ENCODE results near the gene FLNC.

Gene FLNC

DNA sequence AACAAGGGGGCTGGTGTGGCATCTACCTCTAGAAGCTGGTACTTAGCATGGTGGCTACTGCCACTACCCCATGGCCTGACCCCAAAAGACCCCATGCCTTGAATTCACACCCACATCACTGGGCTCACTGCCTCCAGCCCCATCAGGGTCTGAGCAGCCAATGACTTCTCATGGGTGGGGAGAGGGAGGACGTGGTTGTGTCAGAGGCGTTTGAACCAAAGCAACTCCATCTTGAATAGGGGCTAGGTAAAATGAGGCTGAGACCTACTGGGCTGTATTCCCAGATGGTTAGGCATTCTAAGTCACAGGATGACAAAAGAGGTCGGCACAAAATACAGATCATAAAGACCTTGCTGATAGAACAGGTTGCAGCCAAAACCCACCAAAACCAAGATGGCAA lies 65.1 kb downstream of the FLNC start:
- Histone ChIP-seq H3K9me2 (replicated peaks; ENCODE audit: low read depth, low read length) (no peaks in the 10 kb centered on the region), H3K9me3 (ENCODE audit: insufficient read depth, low read depth, low read length) (0 out of 2 replicates have a peak, but pooled peaks cover 4% of the 10 kb centered on the region), H3K4me3 (ENCODE audit: low read length, poor library complexity, severe bottlenecking) (no peak overlapping the region), H2AFZ (ENCODE audit: low read length) (no peak overlapping the region), H3K9ac (ENCODE audit: low read depth, low read length, poor library complexity, severe bottlenecking) (no peak overlapping the region), H3K36me3 (ENCODE audit: insufficient read depth, low read length) (no peaks in the 10 kb centered on the region), H3K27me3 (ENCODE audit: insufficient read depth, low read length, poor library complexity, severe bottlenecking) (no peaks in the 10 kb centered on the region), H3K79me2 (ENCODE audit: insufficient read depth, low read length) (no peaks in the 10 kb centered on the region), H3F3A (ENCODE audit: low read depth) (no peaks in the 10 kb centered on the region), H3K4me2 (ENCODE audit: low read depth, low read length, poor library complexity, severe bottlenecking) (no peak overlapping the region), H3K4me1 (ENCODE audit: insufficient read depth, low read length, poor library complexity, severe bottlenecking) (no peaks in the 10 kb centered on the region), H4K20me1 (ENCODE audit: insufficient read depth, low read length, poor library complexity, severe bottlenecking) (no peaks in the 10 kb centered on the region)
- TF ChIP-seq, protein P1, sequence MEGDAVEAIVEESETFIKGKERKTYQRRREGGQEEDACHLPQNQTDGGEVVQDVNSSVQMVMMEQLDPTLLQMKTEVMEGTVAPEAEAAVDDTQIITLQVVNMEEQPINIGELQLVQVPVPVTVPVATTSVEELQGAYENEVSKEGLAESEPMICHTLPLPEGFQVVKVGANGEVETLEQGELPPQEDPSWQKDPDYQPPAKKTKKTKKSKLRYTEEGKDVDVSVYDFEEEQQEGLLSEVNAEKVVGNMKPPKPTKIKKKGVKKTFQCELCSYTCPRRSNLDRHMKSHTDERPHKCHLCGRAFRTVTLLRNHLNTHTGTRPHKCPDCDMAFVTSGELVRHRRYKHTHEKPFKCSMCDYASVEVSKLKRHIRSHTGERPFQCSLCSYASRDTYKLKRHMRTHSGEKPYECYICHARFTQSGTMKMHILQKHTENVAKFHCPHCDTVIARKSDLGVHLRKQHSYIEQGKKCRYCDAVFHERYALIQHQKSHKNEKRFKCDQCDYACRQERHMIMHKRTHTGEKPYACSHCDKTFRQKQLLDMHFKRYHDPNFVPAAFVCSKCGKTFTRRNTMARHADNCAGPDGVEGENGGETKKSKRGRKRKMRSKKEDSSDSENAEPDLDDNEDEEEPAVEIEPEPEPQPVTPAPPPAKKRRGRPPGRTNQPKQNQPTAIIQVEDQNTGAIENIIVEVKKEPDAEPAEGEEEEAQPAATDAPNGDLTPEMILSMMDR (conservative IDR thresholded peaks at IDR 0.05; ENCODE audit: low read length) = no peak
- TF ChIP-seq EZH2phosphoT487 (IDR thresholded peaks at IDR 0.05; ENCODE audit: borderline replicate concordance) = no peak

- H3K9me2 ChIP-seq (replicated peaks; ENCODE audit: low read depth, low read length) = no peaks in the 10 kb centered on the region
These were observed 69.2 kb downstream of the FLNC start for GRCh38 chr7:128899392-128899791.

GRCh38 chr7:128900237-128900636 lies 70.0 kb downstream of the FLNC start:
- H3K9me3 ChIP-seq (ENCODE audit: insufficient read depth, low read depth, low read length) = 0 out of 2 replicates have a peak, but pooled peaks cover 4% of the 10 kb centered on the region
- no peaks in the 10 kb centered on the region for H3K27me3 ChIP-seq (ENCODE audit: insufficient read depth, low read length, poor library complexity, severe bottlenecking)
- H3F3A ChIP-seq (ENCODE audit: low read depth) = no peaks in the 10 kb centered on the region
- no peaks in the 10 kb centered on the region for H3K79me2 ChIP-seq (ENCODE audit: insufficient read depth, low read length)
- no peak overlapping the region for H3K4me3 ChIP-seq (ENCODE audit: low read length, poor library complexity, severe bottlenecking)
- TF ChIP-seq EZH2phosphoT487 (IDR thresholded peaks at IDR 0.05; ENCODE audit: borderline replicate concordance) = no peak
- TF ChIP-seq, protein P1 (conservative IDR thresholded peaks at IDR 0.05; ENCODE audit: low read length) = no peak
- H3K4me1 ChIP-seq (ENCODE audit: insufficient read depth, low read length, poor library complexity, severe bottlenecking) = peaks cover 4% of the 10 kb centered on the region
- no peak overlapping the region for H3K9ac ChIP-seq (ENCODE audit: low read depth, low read length, poor library complexity, severe bottlenecking)
- H2AFZ ChIP-seq (ENCODE audit: low read length) = no peak overlapping the region
- H3K36me3 ChIP-seq (ENCODE audit: insufficient read depth, low read length) = no peaks in the 10 kb centered on the region
- H4K20me1 ChIP-seq (ENCODE audit: insufficient read depth, low read length, poor library complexity, severe bottlenecking) = no peaks in the 10 kb centered on the region
- no peaks in the 10 kb centered on the region for H3K9me2 ChIP-seq (replicated peaks; ENCODE audit: low read depth, low read length)
- no peak overlapping the region for H3K4me2 ChIP-seq (ENCODE audit: low read depth, low read length, poor library complexity, severe bottlenecking)

More at GRCh38 chr7:128899392-128899791, 69.2 kb downstream of the FLNC start:
- Histone ChIP-seq H3K9ac (ENCODE audit: low read depth, low read length, poor library complexity, severe bottlenecking) (no peak overlapping the region), H3K4me3 (ENCODE audit: low read length, poor library complexity, severe bottlenecking) (no peak overlapping the region), H3K4me2 (ENCODE audit: low read depth, low read length, poor library complexity, severe bottlenecking) (no peak overlapping the region), H2AFZ (ENCODE audit: low read length) (no peak overlapping the region), H3K9me3 (ENCODE audit: insufficient read depth, low read depth, low read length) (0 out of 2 replicates have a peak, but pooled peaks cover 4% of the 10 kb centered on the region), H3K36me3 (ENCODE audit: insufficient read depth, low read length) (no peaks in the 10 kb centered on the region), H3K79me2 (ENCODE audit: insufficient read depth, low read length) (no peaks in the 10 kb centered on the region), H4K20me1 (ENCODE audit: insufficient read depth, low read length, poor library complexity, severe bottlenecking) (no peaks in the 10 kb centered on the region), H3K27me3 (ENCODE audit: insufficient read depth, low read length, poor library complexity, severe bottlenecking) (no peaks in the 10 kb centered on the region), H3F3A (ENCODE audit: low read depth) (no peaks in the 10 kb centered on the region), H3K4me1 (ENCODE audit: insufficient read depth, low read length, poor library complexity, severe bottlenecking) (peaks cover 2% of the 10 kb centered on the region)
- TF ChIP-seq EZH2phosphoT487 (IDR thresholded peaks at IDR 0.05; ENCODE audit: borderline replicate concordance) = no peak
- TF ChIP-seq, protein P1 (conservative IDR thresholded peaks at IDR 0.05; ENCODE audit: low read length) = no peak
